ENCODE data around the gene HGFAC. TPM values are rescaled to one million over a fixed set of nuclear protein-coding genes. Genes with fewer than 3 reads are reported as not detected.

Gene HGFAC
- total and polyA plus RNA-seq, 2 of the 13 experiments (the other 11 are each of a cell fraction or from before 2014, with no cell fraction given): 8.5 to 63.6 TPM

DNA sequence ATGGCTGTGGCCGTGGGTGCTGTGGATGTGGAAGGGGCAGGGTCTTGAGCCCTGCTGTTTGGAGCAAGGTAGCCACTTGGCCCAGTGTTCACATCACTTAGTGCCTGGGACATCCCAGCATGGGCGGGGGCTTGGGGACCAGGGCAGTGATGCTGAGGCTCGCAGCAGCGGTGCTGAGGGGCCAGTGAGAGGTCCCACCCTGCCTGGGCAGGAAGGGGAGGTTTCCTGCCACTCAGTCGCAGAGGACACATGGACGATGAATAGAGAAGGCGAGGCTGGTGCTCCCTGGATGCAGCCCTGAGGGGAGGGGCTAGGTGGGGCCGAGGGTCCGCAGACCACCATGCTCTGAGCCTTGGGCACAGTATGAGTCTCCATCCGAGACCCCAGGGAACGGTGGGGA lies 47.1 kb downstream of the HGFAC start (continued):
- TF ChIP-seq ZIK1 (CRISPR knock-in tag; IDR thresholded peaks at IDR 0.05; ENCODE audit: borderline replicate concordance, low read depth): no peak

DNA sequence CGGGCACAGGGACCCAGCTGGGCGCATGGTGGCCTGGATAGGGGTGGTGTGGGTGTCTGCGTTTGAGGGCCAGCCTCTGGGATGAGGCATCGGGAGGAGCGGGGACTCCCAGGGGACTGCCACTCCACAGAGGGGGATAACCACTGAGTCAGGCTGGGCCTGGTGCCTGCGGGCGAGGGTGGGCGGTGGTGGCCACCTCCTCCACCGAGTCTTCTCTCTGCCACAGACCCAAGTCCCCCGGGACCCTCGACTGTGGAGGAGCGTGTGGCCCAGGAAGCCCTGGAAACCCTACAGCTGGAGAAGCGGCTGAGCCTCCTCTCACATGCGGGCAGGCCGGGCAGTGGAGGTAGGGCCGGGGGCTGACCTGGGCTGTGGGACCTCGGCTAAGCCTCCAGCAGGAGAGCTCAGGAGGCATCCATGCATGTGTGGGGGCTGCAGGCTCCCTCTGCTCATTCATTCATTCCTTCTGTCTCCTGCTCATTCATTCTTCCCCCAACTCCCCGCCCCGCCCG lies 47.7 kb downstream of the HGFAC start:
- no peak overlapping the region for H3K27ac ChIP-seq (ENCODE audit: extremely low read length, insufficient read depth, low read length)
- H3K9me3 ChIP-seq (ENCODE audit: low read length): no peaks in the 10 kb centered on the region
- BruUV-seq (replicated peaks): no TSS peak
- no peaks in the 10 kb centered on the region for H3K36me3 ChIP-seq (replicated peaks in 1 of 2; ENCODE audit: control insufficient read depth in 1 of 2, insufficient read depth in 2 of 2, low read length in 2 of 2)
- H3K9ac ChIP-seq (ENCODE audit: insufficient read depth, low read depth, low read length): no peak overlapping the region
- H3K27me3 ChIP-seq (ENCODE audit: control insufficient read depth in 1 of 2, insufficient read depth in 2 of 2, low read length in 2 of 2): peaks cover 28 to 92% of the 10 kb centered on the region in 2 experiments
- 40% methylated on average over 9 of the region's 20 CpGs for WGBS (ENCODE audit: low lambda C conversion rate)
- TF ChIP-seq HNRNPL (IDR thresholded peaks at IDR 0.05; ENCODE audit: low read depth, low read length): 0 out of 2 replicates have a peak, but pooled peaks have one; percentile 49
- TF ChIP-seq, protein P1, sequence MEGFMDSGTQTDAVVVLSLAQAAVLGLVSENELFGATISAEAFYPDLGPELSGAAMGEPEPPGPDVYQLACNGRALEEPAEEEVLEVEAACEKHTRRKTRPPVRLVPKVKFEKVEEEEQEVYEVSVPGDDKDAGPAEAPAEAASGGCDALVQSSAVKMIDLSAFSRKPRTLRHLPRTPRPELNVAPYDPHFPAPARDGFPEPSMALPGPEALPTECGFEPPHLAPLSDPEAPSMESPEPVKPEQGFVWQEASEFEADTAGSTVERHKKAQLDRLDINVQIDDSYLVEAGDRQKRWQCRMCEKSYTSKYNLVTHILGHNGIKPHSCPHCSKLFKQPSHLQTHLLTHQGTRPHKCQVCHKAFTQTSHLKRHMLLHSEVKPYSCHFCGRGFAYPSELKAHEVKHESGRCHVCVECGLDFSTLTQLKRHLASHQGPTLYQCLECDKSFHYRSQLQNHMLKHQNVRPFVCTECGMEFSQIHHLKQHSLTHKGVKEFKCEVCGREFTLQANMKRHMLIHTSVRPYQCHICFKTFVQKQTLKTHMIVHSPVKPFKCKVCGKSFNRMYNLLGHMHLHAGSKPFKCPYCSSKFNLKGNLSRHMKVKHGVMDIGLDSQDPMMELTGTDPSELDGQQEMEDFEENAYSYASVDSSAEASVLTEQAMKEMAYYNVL (CRISPR knock-in tag; IDR thresholded peaks at IDR 0.05; ENCODE audit: borderline replicate concordance): no peak
- POLR2A ChIA-PET: no interaction called here
- no peaks in the 10 kb centered on the region for H4K20me1 ChIP-seq (ENCODE audit: insufficient read depth, low read length)
- ATAC-seq: no peak
- H3K79me2 ChIP-seq (ENCODE audit: insufficient read depth, low read length): no peaks in the 10 kb centered on the region
- H2AFZ ChIP-seq (ENCODE audit: low read length): no peak overlapping the region
- no peak for DNase-seq (ENCODE audit: low spot score)
- peaks cover 12% of the 10 kb centered on the region for H3K4me1 ChIP-seq (ENCODE audit: insufficient read depth, low read length)
- CTCF ChIA-PET (ENCODE audit: low intra/inter-chr PET ratio, low total read pairs): no interaction called here
- H3K4me2 ChIP-seq (ENCODE audit: low read depth, low read length): no peak overlapping the region
- FAIRE-seq: no peak
- intact Hi-C loops (cut with micrococcal nuclease; ENCODE audit: unreplicated experiment) (no loop called here), in situ Hi-C loops (cut with HindIII; ENCODE audit: extremely low pct_ligation_motif_present, low pct_unique_long_range_greater_than_20kb) (no loop called here)
- H3K4me3 ChIP-seq (replicated peaks in 1 of 3; ENCODE audit: insufficient read depth in 1 of 3, low read depth in 2 of 3, low read length in 3 of 3): no peak overlapping the region

All from HepG2 (cell line).